ENCODE results near the gene CLDND2.

DNA sequence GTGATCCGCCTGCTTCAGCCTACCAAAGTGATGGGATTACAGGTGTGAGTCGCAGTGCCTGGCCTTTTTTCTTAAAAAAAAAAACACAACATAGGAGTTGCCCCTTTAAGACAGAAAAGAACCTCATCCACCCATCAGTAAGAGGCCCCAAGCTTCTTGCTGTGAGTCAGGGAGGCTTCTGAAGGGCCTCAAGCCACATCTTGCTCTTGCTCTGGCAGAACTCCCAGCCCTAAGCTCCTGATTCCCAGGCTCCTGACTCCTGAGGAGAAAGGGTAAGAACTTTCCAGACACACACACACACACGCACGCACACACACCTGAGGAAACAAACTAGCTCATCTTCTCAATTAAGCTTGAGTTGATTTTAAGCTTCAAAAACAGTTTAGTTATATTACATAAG is 9.5 kb downstream of the CLDND2 start:
- TF ChIP-seq GATA1 (IDR thresholded peaks at IDR 0.05; ENCODE audit: low read depth, low read length) (no peak), POLR2A (IDR thresholded peaks at IDR 0.05; ENCODE audit: low read length) (no peak)
